Midbrain (tissue), 1 donor: Measurements from ENCODE around the gene LCE1A.

Experiments used
- DNase-seq: peaks from one replicate; lab custom pipeline; 2025; lab: John Stamatoyannopoulos, UW

Gene LCE1A

DNA sequence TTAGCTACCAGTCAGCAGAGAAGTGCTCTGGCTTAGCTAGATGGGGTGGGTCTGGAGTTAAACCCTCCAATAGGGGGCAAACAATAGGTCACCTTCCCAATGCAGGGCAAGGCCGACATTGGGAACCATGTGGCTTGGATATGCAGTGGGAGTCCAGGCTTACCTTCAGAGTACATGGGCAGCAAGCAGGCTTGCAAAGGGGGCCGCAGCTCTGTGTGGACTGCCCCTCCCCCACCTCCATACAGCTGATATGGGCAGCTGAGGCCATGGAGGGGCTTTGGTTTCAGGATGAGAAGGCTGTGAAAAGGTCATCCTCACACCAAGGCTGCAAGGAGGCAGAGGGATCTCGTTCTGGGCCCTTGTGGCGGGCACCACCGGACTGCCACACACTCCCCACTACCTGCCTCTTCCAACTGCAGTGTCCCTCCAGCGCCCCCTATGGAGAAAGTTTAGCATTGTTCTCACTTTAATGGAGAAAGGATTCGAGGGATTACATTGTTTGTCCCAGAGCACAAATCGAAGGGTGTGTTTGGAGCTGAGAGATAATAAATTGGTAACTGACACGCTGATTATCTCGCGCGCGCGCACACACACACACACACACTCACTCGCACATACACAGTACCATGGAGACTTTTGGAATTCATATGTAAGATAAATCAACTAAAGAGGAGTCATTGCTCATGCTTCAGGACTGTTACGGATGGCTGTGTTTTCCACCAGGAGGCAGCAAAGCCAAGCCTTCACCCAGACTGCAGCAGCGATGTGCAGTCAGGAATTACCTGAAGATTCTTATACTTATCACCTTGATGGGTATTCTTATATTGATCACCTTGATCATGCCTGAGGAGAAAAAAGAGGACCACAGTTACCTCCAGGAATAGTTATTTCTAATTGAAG lies 43.8 kb downstream of the LCE1A start:
- no peak for DNase-seq

GRCh38 chr1:152871731-152872126 lies 44.5 kb downstream of the LCE1A start:
- no peak for DNase-seq

- no peak for DNase-seq
Observed at GRCh38 chr1:152873495-152873894, 46.2 kb downstream of the LCE1A start.

GRCh38 chr1:152876827-152877226 lies 49.6 kb downstream of the LCE1A start:
- no peak for DNase-seq
